HFFc6 (cell line): ENCODE measurements around the gene TWF2. TPM values are rescaled to one million over a fixed set of nuclear protein-coding genes. Genes with fewer than 3 reads are reported as not detected.

Experiments
- DNase-seq: peaks from one replicate; pipeline ENCODE4 v3.0.0-alpha.2; 2018
- H3K27ac Mint-ChIP-seq: 2 replicates; pipeline ENCODE4 v1.8.0; 2020; ENCODE audit warnings: mild to moderate bottlenecking, mixed read lengths
- H3K27me3 Mint-ChIP-seq: 2 replicates; pipeline ENCODE4 v1.8.0; 2021; ENCODE audit warnings: mild to moderate bottlenecking, moderate library complexity, mixed read lengths; ENCODE audit not compliant: insufficient read depth
- H3K36me3 Mint-ChIP-seq: 2 replicates; pipeline ENCODE4 v1.8.0; 2021; ENCODE audit warnings: low read depth, mixed read lengths
- H3K4me1 Mint-ChIP-seq: 2 replicates; pipeline ENCODE4 v1.8.0; 2020; ENCODE audit warnings: low read depth, mixed read lengths
- H3K4me3 Mint-ChIP-seq: 2 replicates; pipeline ENCODE4 v1.8.0; 2020; ENCODE audit warnings: mild to moderate bottlenecking, moderate library complexity, mixed read lengths
- H3K9me3 Mint-ChIP-seq: 2 replicates; pipeline ENCODE4 v1.8.0; 2020; ENCODE audit warnings: mild to moderate bottlenecking, mixed read lengths
- total RNA-seq, 6 experiments: library from RNA; stranded (reverse); fragmentation: NEBNext Ultra II Directional; extraction: Animal tissue kit (Norgen Biotek cat#: 25700); gene quantifications; 2 replicates in 1 of 6; 3 replicates in 5 of 6; pipeline ENCODE4 v1.2.3, GENCODE V29; 2021
- TF ChIP-seq, protein P1 (sequence below): fragments of 200-600 bp; sonication (generic); IDR thresholded peaks from 2 replicates; pipeline ENCODE4 v1.5.0; 2021; ENCODE audit warnings: antibody characterized with exemption, mild to moderate bottlenecking

Gene TWF2
- total RNA-seq, 6 experiments from 2014 or later: 73.9 to 83.0 (median 80.7) TPM

DNA sequence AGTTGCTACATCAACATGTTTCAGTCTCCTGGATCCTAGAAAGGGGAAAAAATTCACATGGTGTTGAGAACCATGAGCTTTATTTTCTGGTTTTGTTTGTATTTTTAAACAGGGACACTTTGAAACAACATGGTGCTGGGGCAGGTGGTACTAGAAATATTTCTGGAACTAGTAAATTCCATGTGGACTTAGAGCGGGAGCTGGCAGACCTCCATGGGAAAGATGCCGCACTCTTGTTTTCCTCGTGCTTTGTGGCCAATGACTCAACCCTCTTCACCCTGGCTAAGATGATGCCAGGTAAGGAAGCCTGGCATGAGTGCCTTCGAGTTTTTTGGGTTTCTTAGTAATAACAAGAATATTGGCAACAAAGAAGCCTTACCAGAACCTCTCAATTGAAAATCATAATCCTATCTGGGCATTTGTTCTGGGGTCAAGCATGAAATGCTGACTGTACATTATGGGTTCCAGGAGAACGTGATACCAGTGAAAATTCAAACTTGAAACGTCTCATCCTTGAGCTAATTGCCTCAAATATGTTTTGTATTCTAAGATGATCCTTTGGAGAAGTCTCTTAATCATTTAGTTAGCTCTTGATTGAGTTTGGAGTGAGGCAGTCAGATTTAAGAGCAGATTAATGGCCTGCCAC lies 33.1 kb downstream of the TWF2 start:
- no peak overlapping the region for H3K4me3 Mint-ChIP-seq
- TF ChIP-seq, protein P1, sequence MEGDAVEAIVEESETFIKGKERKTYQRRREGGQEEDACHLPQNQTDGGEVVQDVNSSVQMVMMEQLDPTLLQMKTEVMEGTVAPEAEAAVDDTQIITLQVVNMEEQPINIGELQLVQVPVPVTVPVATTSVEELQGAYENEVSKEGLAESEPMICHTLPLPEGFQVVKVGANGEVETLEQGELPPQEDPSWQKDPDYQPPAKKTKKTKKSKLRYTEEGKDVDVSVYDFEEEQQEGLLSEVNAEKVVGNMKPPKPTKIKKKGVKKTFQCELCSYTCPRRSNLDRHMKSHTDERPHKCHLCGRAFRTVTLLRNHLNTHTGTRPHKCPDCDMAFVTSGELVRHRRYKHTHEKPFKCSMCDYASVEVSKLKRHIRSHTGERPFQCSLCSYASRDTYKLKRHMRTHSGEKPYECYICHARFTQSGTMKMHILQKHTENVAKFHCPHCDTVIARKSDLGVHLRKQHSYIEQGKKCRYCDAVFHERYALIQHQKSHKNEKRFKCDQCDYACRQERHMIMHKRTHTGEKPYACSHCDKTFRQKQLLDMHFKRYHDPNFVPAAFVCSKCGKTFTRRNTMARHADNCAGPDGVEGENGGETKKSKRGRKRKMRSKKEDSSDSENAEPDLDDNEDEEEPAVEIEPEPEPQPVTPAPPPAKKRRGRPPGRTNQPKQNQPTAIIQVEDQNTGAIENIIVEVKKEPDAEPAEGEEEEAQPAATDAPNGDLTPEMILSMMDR: no peak
- H3K27ac Mint-ChIP-seq: no peak overlapping the region
- H3K36me3 Mint-ChIP-seq: peaks cover 59% of the 10 kb centered on the region
- no peak for DNase-seq
- peaks cover 11% of the 10 kb centered on the region for H3K4me1 Mint-ChIP-seq
- H3K9me3 Mint-ChIP-seq: no peaks in the 10 kb centered on the region
- no peaks in the 10 kb centered on the region; the same call in 1 of the 2 replicates for H3K27me3 Mint-ChIP-seq

DNA sequence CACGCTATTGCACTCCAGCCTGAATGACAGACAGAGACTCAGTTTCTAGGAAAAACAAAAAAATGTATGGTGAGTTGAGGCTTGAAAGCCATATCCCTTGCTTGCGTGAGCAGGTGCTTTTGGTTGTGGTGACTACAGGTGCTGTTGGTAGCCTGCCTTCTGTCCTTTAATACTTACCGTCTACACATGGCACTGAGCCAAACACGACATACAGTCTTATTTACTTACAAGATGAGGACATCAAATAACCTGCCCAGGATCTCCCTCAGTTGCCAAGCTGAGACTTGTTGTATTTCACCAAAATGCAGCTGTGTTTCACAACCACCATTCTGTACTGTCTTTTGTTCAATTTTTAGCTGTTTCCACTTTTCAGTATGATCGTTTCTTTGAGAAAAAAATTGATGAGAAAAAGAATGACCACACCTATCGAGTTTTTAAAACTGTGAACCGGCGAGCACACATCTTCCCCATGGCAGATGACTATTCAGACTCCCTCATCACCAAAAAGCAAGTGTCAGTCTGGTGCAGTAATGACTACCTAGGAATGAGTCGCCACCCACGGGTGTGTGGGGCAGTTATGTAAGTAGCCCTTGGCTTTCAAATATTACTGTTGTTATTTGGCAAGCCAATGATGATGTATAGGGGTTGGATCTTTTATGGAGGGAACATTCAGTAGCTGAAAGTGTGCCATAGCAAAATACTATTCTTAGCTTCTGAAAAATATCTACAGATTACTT lies 34.5 kb downstream of the TWF2 start:
- H3K36me3 Mint-ChIP-seq: peaks cover 58% of the 10 kb centered on the region

DNA sequence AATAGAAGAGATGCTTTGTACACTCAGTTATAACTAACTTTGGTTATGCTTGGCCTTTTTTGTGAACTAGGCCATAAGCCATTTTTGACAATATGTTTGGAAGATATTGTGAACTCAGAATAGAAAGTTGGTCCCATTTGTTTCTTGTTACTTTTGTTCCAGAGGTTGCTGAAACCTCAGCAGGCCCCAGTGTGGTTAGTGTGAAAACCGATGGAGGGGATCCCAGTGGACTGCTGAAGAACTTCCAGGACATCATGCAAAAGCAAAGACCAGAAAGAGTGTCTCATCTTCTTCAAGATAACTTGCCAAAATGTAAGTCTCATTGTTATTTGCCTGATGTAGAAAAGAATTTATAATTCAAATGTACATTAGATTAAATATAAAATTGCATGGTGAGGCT lies 35.3 kb downstream of the TWF2 start:
- Mint-ChIP-seq H3K4me3 (no peak overlapping the region), H3K36me3 (peaks cover 58% of the 10 kb centered on the region), H3K27ac (no peak overlapping the region), H3K4me1 (peaks cover 21% of the 10 kb centered on the region), H3K27me3 (no peaks in the 10 kb centered on the region; the same call in 1 of the 2 replicates), H3K9me3 (no peaks in the 10 kb centered on the region)
- TF ChIP-seq, protein P1: no peak
- no peak for DNase-seq

More for the DNA sequence above, 34.5 kb downstream of the TWF2 start:
- Mint-ChIP-seq H3K9me3 (no peaks in the 10 kb centered on the region), H3K4me3 (no peak overlapping the region), H3K4me1 (peaks cover 13% of the 10 kb centered on the region), H3K27ac (no peak overlapping the region), H3K27me3 (no peaks in the 10 kb centered on the region; the same call in 1 of the 2 replicates)
- TF ChIP-seq, protein P1: no peak
- DNase-seq: no peak

DNA sequence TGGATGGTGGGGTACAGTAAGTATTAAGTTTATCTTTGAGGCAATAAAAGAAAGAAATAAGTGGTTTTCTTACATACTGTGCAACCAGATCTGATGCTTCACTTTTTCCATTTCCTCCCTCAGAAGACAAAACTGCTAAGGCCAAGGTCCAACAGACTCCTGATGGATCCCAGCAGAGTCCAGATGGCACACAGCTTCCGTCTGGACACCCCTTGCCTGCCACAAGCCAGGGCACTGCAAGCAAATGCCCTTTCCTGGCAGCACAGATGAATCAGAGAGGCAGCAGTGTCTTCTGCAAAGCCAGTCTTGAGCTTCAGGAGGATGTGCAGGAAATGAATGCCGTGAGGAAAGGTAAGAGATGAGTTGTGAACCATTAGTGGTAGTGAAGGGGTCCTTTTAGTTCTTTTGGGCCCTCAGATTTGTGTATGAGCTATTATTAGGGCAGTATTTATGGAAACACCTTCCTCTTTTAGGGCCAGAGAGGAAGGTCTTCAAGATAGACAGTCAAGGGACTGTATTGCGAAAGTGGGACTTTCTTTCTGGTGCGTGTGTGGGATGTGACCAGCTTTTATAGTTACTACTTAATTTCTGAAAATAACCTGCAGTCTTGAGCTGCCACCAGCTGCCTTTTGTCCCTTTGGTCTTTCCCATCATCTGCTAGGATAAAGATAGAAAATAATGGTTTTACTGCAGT lies 36.4 kb downstream of the TWF2 start:
- Mint-ChIP-seq H3K9me3 (no peaks in the 10 kb centered on the region), H3K27me3 (peaks cover 4% of the 10 kb centered on the region), H3K4me3 (no peak overlapping the region), H3K4me1 (peaks cover 27% of the 10 kb centered on the region), H3K36me3 (peaks cover 53% of the 10 kb centered on the region), H3K27ac (no peak overlapping the region)
- TF ChIP-seq, protein P1: no peak
- DNase-seq: no peak

DNA sequence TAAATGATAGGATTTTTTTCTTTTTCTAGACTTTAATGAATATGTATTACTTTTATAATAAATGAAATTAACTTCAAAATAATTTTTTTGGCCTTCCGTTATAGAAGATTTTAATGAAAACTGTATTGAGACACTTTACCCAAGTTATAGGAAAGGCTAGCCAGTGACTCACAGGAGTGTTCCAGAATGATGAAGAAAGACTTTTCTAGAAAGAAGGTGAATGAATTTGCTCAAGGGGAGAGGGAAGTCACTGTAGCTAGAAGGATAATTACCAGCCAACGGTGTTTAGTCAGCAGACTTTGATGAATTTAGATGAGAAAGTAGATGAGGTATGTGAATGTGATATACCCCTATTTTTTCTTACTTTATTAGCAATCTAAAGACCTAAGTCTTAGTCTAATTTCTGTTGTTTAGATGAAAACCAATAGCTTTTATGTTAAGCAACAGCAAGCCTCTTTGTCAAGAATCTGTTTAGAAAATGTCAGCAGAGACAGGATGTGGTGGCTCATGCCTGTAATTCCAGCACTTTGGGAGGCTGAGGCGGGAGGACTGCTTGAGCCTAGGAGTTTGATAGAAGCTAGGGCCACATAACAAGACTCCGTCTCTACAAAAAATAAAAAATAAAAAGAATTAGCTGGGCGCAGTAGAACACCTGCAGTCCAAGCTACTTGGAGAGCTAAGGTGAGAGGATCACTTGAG lies 37.8 kb downstream of the TWF2 start:
- Mint-ChIP-seq H3K4me3 (no peak overlapping the region), H3K9me3 (no peaks in the 10 kb centered on the region), H3K27ac (no peak overlapping the region; the same call in 1 of the 2 replicates), H3K36me3 (peaks cover 42% of the 10 kb centered on the region), H3K4me1 (peaks cover 40% of the 10 kb centered on the region), H3K27me3 (peaks cover 6% of the 10 kb centered on the region)
- DNase-seq: no peak
- TF ChIP-seq, protein P1: no peak
